Neural progenitor cell (in vitro differentiated cells): ENCODE measurements around the gene C18orf63. TPM values are rescaled to one million over a fixed set of nuclear protein-coding genes. Genes with fewer than 3 reads are reported as not detected.

ENCODE experiments used
- DNase-seq: peaks from one replicate; pipeline ENCODE4 v3.0.0-alpha.2; 2016; ENCODE audit warnings: low spot score
- H2AFZ ChIP-seq: fragments of 200-600 bp; sonication (generic); replicated peaks from 2 replicates; pipeline ENCODE4 v1.6.1; 2016; ENCODE audit warnings: antibody characterized with exemption
- H3F3A ChIP-seq: fragments of 200-600 bp; sonication (generic); 2 replicates; pipeline ENCODE4 v1.6.1; 2016; ENCODE audit warnings: antibody characterized with exemption, low read depth
- H3K27ac ChIP-seq: fragments of 200-600 bp; sonication (generic); 2 replicates; pipeline ENCODE4 v1.5.1; 2016; ENCODE audit warnings: mild to moderate bottlenecking
- H3K27me3 ChIP-seq: fragments of 200-600 bp; sonication (generic); 2 replicates; pipeline ENCODE4 v1.6.1; 2016; ENCODE audit warnings: mild to moderate bottlenecking, moderate library complexity
- H3K36me3 ChIP-seq: fragments of 200-600 bp; sonication (generic); 2 replicates; pipeline ENCODE4 v1.5.1; 2016
- H3K4me1 ChIP-seq: fragments of 200-600 bp; sonication (generic); 2 replicates; pipeline ENCODE4 v1.6.1; 2016; ENCODE audit warnings: mixed run types
- H3K4me2 ChIP-seq: fragments of 200-600 bp; sonication (generic); 2 replicates; pipeline ENCODE4 v1.6.1; 2016
- H3K4me3 ChIP-seq: fragments of 200-600 bp; sonication (generic); 2 replicates; pipeline ENCODE4 v1.5.1; 2016
- H3K79me2 ChIP-seq: fragments of 200-600 bp; sonication (generic); 2 replicates; pipeline ENCODE4 v1.6.1; 2016; ENCODE audit warnings: low read depth
- H3K9ac ChIP-seq: fragments of 200-600 bp; sonication (generic); 2 replicates; pipeline ENCODE4 v1.6.1; 2016
- H3K9me3 ChIP-seq: fragments of 200-600 bp; sonication (generic); 2 replicates; pipeline ENCODE4 v1.5.1; 2016; ENCODE audit warnings: low read depth
- H4K20me1 ChIP-seq: fragments of 200-600 bp; sonication (generic); 2 replicates; pipeline ENCODE4 v1.6.1; 2016; ENCODE audit warnings: low read depth
- H3K27ac Mint-ChIP-seq: 3 replicates; pipeline ENCODE4 v1.8.0; 2021; ENCODE audit warnings: mixed read lengths
- H3K27me3 Mint-ChIP-seq: 2 replicates; pipeline ENCODE4 v1.8.0; 2022; ENCODE audit warnings: low read depth, mild to moderate bottlenecking, inconsistent platforms, moderate library complexity, mixed read lengths; ENCODE audit not compliant: insufficient read depth
- H3K36me3 Mint-ChIP-seq: 3 replicates; pipeline ENCODE4 v1.8.0; 2021; ENCODE audit warnings: mixed read lengths
- H3K4me1 Mint-ChIP-seq: 3 replicates; pipeline ENCODE4 v1.8.0; 2021; ENCODE audit warnings: mixed read lengths
- H3K4me3 Mint-ChIP-seq: 3 replicates; pipeline ENCODE4 v1.8.0; 2021; ENCODE audit warnings: mild to moderate bottlenecking, moderate library complexity, mixed read lengths
- H3K9me3 Mint-ChIP-seq: 3 replicates; pipeline ENCODE4 v1.8.0; 2020; ENCODE audit warnings: mixed read lengths
- EZH2 ChIP-seq: fragments of 200-600 bp; sonication (generic); IDR thresholded peaks from 2 replicates; pipeline ENCODE4 v1.6.1; 2017; ENCODE audit warnings: antibody characterized with exemption, mild to moderate bottlenecking, moderate library complexity
- EZH2phosphoT487 ChIP-seq: fragments of 200-600 bp; sonication (generic); IDR thresholded peaks from 2 replicates; pipeline ENCODE4 v1.6.1; 2017; ENCODE audit warnings: antibody characterized with exemption
- total RNA-seq: library from RNA; depleted of rRNA; stranded (reverse); fragments of >200 nt; gene quantifications from 2 replicates; pipeline ENCODE4 v1.2.3, GENCODE V29; 2015; ENCODE audit warnings: low replicate concordance
- TF ChIP-seq, protein P1 (sequence below): fragments of 200-600 bp; sonication (generic); IDR thresholded peaks from 2 replicates; pipeline ENCODE4 v1.5.1; 2017; ENCODE audit warnings: antibody characterized with exemption, mild to moderate bottlenecking

The C18orf63 gene
- total RNA-seq, 1 donor from 2014 or later = not detected

DNA sequence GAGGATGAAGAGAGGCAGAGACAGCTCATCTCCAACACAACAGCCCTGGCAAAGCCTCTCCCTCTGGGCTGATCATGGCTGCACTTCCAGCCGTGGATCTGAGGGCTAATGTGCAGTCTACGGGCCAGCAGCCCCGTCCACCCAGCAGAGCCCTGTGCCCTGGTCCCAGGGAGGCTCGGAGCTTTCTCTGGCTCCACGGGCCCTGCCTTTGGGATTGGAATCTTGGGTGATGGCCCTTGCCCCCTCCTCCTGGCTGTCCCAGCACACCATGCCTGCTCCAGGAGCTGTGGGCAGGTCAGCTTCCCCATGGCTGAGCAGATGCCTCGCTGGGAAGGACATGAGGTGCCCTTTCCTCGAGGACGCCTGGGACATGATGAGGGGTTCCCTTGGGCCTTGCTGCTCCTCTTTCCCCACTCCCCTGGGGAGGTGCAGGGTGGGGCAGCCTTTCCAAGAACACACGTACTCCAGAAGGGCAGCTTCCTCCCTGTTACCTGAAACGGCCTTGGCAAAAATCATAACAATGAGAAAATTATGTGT lies 66.9 kb downstream of the C18orf63 start:
- no peaks in the 10 kb centered on the region for H3K9me3 ChIP-seq
- TF ChIP-seq EZH2 (no peak), EZH2phosphoT487 (no peak)
- TF ChIP-seq, protein P1, sequence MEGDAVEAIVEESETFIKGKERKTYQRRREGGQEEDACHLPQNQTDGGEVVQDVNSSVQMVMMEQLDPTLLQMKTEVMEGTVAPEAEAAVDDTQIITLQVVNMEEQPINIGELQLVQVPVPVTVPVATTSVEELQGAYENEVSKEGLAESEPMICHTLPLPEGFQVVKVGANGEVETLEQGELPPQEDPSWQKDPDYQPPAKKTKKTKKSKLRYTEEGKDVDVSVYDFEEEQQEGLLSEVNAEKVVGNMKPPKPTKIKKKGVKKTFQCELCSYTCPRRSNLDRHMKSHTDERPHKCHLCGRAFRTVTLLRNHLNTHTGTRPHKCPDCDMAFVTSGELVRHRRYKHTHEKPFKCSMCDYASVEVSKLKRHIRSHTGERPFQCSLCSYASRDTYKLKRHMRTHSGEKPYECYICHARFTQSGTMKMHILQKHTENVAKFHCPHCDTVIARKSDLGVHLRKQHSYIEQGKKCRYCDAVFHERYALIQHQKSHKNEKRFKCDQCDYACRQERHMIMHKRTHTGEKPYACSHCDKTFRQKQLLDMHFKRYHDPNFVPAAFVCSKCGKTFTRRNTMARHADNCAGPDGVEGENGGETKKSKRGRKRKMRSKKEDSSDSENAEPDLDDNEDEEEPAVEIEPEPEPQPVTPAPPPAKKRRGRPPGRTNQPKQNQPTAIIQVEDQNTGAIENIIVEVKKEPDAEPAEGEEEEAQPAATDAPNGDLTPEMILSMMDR = no peak
- peaks cover 6% of the 10 kb centered on the region for H3F3A ChIP-seq
- Mint-ChIP-seq H3K36me3 (no peaks in the 10 kb centered on the region), H3K27ac (no peak overlapping the region), H3K4me1 (peaks cover 4% of the 10 kb centered on the region), H3K4me3 (no peak overlapping the region), H3K9me3 (peaks cover 10% of the 10 kb centered on the region), H3K27me3 (peaks cover 9% of the 10 kb centered on the region)
- H3K9ac ChIP-seq = no peak overlapping the region
- DNase-seq = no peak
- no peaks in the 10 kb centered on the region for H3K27me3 ChIP-seq
- no peak overlapping the region for H3K4me3 ChIP-seq
- H4K20me1 ChIP-seq = no peaks in the 10 kb centered on the region
- H2AFZ ChIP-seq = no peak overlapping the region
- no peak overlapping the region for H3K4me2 ChIP-seq
- H3K79me2 ChIP-seq = no peaks in the 10 kb centered on the region
- no peaks in the 10 kb centered on the region for H3K36me3 ChIP-seq
- no peak overlapping the region for H3K27ac ChIP-seq
- peaks cover 10% of the 10 kb centered on the region for H3K4me1 ChIP-seq

DNA sequence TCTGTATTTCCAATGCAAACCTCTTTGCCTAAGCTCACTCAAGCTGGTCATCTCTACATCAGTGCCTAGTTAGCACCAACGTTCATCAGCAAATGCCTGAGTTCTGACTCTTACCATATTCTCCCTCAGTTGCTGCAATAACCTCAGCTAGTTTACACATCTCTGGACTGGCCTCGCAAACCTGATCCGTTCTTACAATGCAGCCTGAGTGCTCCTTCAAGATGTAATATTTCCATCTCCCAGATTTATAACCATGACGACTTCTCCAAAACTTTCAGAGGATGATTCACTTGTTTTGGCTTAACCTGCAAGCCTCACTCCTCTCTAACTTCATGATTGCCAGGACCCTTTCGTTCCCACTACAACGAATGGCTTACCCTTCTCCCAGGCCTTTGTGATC lies 71.7 kb downstream of the C18orf63 start:
- Histone ChIP-seq H3K9ac (no peak overlapping the region), H3K9me3 (no peaks in the 10 kb centered on the region), H3K4me2 (no peak overlapping the region), H3K27ac (no peak overlapping the region), H3K4me3 (no peak overlapping the region), H2AFZ (no peak overlapping the region), H3K36me3 (no peaks in the 10 kb centered on the region), H3K79me2 (no peaks in the 10 kb centered on the region), H3K4me1 (peaks cover 10% of the 10 kb centered on the region), H3F3A (peaks cover 6% of the 10 kb centered on the region), H3K27me3 (no peaks in the 10 kb centered on the region), H4K20me1 (no peaks in the 10 kb centered on the region)
- no peak for DNase-seq
- Mint-ChIP-seq H3K27ac (no peak overlapping the region), H3K9me3 (no peaks in the 10 kb centered on the region), H3K36me3 (no peaks in the 10 kb centered on the region), H3K27me3 (peaks cover 12% of the 10 kb centered on the region), H3K4me3 (no peak overlapping the region), H3K4me1 (peaks cover 4% of the 10 kb centered on the region)
- TF ChIP-seq EZH2 = no peak
- TF ChIP-seq EZH2phosphoT487 = no peak
- TF ChIP-seq, protein P1 = no peak

DNA sequence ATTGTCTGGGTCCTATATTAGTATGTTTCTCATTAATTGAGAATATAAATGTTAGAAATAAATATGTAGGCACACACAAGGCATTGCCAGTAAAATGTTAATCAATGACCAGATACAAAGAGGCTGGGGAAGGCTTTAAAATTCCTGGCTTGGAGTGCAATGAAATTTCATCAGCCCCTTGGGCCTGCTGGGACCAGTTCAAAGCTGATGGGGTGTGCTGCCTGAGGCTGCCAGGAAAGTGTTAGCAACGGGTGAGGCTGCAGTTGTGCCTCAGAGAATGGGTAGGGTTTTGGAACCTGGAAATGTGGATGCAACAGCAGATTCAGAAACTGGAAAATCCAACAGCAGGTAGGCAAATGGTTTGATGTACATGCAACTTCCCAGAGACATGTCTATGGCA lies 72.6 kb downstream of the C18orf63 start:
- peaks cover 10% of the 10 kb centered on the region for H3K4me1 ChIP-seq
- no peaks in the 10 kb centered on the region for H3K9me3 Mint-ChIP-seq

More for the DNA sequence above, 72.6 kb downstream of the C18orf63 start:
- Mint-ChIP-seq H3K4me1 (peaks cover 4% of the 10 kb centered on the region), H3K4me3 (no peak overlapping the region), H3K27ac (no peak overlapping the region), H3K27me3 (peaks cover 12% of the 10 kb centered on the region), H3K36me3 (no peaks in the 10 kb centered on the region)
- H3K27me3 ChIP-seq = no peaks in the 10 kb centered on the region
- H3K79me2 ChIP-seq = no peaks in the 10 kb centered on the region
- H3K27ac ChIP-seq = no peak overlapping the region
- no peaks in the 10 kb centered on the region for H3K36me3 ChIP-seq
- TF ChIP-seq, protein P1 = no peak
- TF ChIP-seq EZH2phosphoT487 (no peak), EZH2 (no peak)
- no peaks in the 10 kb centered on the region for H4K20me1 ChIP-seq
- no peak for DNase-seq
- H2AFZ ChIP-seq = no peak overlapping the region
- no peak overlapping the region for H3K9ac ChIP-seq
- no peak overlapping the region for H3K4me3 ChIP-seq
- no peak overlapping the region for H3K4me2 ChIP-seq
- H3K9me3 ChIP-seq = no peaks in the 10 kb centered on the region
- peaks cover 6% of the 10 kb centered on the region for H3F3A ChIP-seq
